ENCODE results near the gene NRM. TPM values are rescaled to one million over a fixed set of nuclear protein-coding genes. Genes with fewer than 3 reads are reported as not detected.
A peak's percentile ranks its signal among the peaks of the same experiment; 100 is the strongest.
"Not testable (repeated sequence)": the region's sequence is repeated elsewhere in the genome, so short reads cannot be mapped to it uniquely, and the experiment has no call there.

NRM gene
- total RNA-seq, 2 donors from 2014 or later, result 2.2 to 4.2 TPM

GRCh38 chr6:30724906-30725667 lies 34.3 kb upstream of the NRM start:
- no peak for DNase-seq (ENCODE audit: low spot score)
- no peak for TF ChIP-seq CTCF (IDR thresholded peaks at IDR 0.05)
- peaks cover 0 to 41% of the 10 kb centered on the region in 2 donors for H3K4me1 ChIP-seq
- no peak overlapping the region for H3K4me3 ChIP-seq
- H3K27me3 ChIP-seq, result no peaks in the 10 kb centered on the region
- no peaks in the 10 kb centered on the region for H3K9me3 ChIP-seq
- H3K36me3 ChIP-seq, result peaks cover 77% of the 10 kb centered on the region
- H3K27ac ChIP-seq, result peak overlapping the region in 1 of 2 donors; percentile 4

- H3K9me3 ChIP-seq; H3K27me3 ChIP-seq; H3K4me3 ChIP-seq; DNase-seq (ENCODE audit: low spot score): not testable (repeated sequence)
- Histone ChIP-seq H3K36me3 (peaks cover 67% of the 10 kb centered on the region), H3K27ac (peak overlapping the region in 1 of 2 donors; percentile 35), H3K4me1 (peaks cover 0 to 49% of the 10 kb centered on the region in 2 donors)
Observed at GRCh38 chr6:30723843-30724741, 33.3 kb upstream of the NRM start.

DNA sequence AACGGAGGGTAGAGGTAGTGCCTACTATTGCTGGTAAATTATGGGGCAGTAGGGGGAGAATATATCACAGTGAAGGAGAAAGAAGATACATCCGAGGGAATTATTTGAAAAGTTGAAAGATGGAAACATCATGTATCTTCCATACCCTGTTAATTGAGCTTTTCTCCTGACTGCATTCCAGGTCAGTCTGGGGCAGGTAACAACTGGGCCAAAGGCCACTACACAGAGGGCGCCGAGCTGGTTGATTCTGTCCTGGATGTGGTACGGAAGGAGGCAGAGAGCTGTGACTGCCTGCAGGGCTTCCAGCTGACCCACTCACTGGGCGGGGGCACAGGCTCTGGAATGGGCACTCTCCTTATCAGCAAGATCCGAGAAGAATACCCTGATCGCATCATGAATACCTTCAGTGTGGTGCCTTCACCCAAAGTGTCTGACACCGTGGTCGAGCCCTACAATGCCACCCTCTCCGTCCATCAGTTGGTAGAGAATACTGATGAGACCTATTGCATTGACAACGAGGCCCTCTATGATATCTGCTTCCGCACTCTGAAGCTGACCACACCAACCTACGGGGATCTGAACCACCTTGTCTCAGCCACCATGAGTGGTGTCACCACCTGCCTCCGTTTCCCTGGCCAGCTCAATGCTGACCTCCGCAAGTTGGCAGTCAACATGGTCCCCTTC lies 32.5 kb upstream of the NRM start:
- peaks cover 0 to 55% of the 10 kb centered on the region in 2 donors for H3K4me1 ChIP-seq
- not testable (repeated sequence) for H3K27ac ChIP-seq; H3K27me3 ChIP-seq; DNase-seq (ENCODE audit: low spot score); H3K4me3 ChIP-seq; H3K9me3 ChIP-seq
- peaks cover 62% of the 10 kb centered on the region for H3K36me3 ChIP-seq

GRCh38 chr6:30722280-30723112 lies 31.7 kb upstream of the NRM start:
- Histone ChIP-seq H3K27ac (peak overlapping the region; percentile 92 to 95), H3K4me1 (peaks cover 0 to 62% of the 10 kb centered on the region in 2 donors), H3K36me3 (peaks cover 54% of the 10 kb centered on the region), H3K4me3 (peak overlapping the region; percentile 82 to 85), H3K27me3 (no peaks in the 10 kb centered on the region), H3K9me3 (no peaks in the 10 kb centered on the region)
- peak; percentile 91 for DNase-seq (ENCODE audit: low spot score)
- TF ChIP-seq CTCF (IDR thresholded peaks at IDR 0.05), result peak; percentile 98

DNA sequence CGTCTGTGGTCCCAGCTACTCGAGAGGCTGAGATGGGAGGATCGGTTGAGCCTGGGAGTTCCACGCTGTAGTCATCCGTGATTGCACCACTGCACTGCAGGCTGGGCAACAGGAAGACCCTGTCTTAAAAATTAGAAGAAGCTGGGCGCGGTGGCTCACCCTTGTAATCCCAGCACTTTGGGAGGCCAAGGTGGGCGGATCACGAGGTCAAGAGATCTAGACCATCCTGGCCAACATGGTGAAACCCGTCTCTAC lies 31.2 kb upstream of the NRM start:
- peaks cover 0 to 62% of the 10 kb centered on the region in 2 donors for H3K4me1 ChIP-seq
- peak overlapping the region; percentile 82 to 85 for H3K4me3 ChIP-seq
- H3K27ac ChIP-seq, result peak overlapping the region; percentile 92 to 95
- DNase-seq (ENCODE audit: low spot score), result peak; percentile 75
- not testable (repeated sequence) for H3K9me3 ChIP-seq, H3K27me3 ChIP-seq
- H3K36me3 ChIP-seq, result peaks cover 48% of the 10 kb centered on the region

- peak overlapping the region; percentile 82 to 85 for H3K4me3 ChIP-seq
- no peaks in the 10 kb centered on the region for H3K9me3 ChIP-seq
- H3K4me1 ChIP-seq, result peaks cover 0 to 66% of the 10 kb centered on the region in 2 donors
- peak overlapping the region; percentile 92 to 95 for H3K27ac ChIP-seq
- TF ChIP-seq CTCF (IDR thresholded peaks at IDR 0.05), result peak; percentile 30 to 57
- no peaks in the 10 kb centered on the region for H3K27me3 ChIP-seq
- peaks cover 43% of the 10 kb centered on the region for H3K36me3 ChIP-seq
- DNase-seq (ENCODE audit: low spot score), result peak; percentile 87
Observed at GRCh38 chr6:30721198-30722024, 30.6 kb upstream of the NRM start.
